SIG-M5 treated with dmso at 0.1 percent for 504 hours (cell line): ENCODE results near the gene CARS2.

Source experiments
- DNase-seq: peaks from one replicate; lab custom pipeline; 2025; ENCODE audit not compliant: unreplicated experiment; lab: John Stamatoyannopoulos, UW

CARS2 gene

DNA sequence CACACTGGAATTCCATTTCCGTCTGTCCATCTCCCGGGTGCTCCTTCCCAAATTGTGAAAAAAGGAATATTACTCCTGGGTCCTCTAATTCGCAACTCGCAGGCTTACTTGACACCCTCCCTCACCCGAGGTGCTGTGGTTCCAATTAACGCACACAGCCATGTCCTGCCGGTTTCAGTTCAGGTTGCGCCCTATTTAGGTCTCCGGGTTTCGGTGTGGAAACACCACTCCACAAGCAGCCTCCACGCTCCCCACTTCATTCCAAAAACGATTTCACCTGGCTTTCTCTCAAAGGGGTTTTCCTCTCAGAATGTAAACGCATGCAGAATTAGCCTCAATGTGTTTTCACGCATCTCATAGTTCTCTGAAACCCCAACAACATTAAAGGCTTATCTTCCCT is 52.6 kb downstream of the CARS2 start:
- no peak for DNase-seq

DNA sequence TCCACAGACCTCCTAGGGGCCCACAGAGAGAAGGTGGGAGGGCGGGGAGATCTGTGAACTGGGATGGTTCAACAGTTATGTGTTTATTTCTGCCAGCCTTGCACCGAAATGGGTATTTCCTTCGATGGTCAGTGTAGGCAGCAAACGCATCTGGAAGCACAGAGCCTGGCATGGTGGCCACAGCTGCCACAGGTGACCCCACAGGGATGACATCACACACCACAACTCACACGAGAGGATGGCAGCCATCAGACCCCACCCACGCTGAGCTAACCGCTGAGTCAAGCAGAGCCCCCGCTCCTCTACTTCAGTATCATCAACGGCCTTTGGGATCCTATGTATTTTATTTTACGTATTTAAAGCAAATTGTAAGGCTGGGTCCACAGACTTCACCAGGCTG is 53.2 kb downstream of the CARS2 start:
- DNase-seq: no peak

DNA sequence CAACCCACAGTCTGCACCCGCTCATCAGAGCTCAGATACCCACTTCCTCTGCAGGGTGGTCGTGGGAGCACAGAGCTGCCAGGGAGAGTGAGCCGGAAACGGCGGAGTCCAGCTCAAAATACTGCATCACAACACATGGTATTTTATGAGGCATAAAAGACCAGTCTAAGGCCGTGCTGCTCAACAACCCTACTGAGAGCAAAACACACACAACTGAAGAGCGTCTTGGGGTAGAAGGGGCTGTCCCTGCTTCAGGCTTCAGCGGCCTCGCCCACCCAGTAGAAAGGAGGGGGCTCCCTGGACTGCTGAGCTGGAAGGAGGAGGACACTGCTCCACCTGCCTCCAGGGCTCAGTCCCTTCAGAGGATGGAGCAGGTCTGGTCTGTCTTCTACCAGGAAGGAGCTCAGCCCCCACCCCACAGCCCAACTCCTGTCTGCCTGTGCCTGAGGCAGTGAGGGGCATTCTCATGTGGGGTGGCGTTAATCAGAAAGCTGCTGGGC is 53.6 kb downstream of the CARS2 start:
- no peak for DNase-seq

DNA sequence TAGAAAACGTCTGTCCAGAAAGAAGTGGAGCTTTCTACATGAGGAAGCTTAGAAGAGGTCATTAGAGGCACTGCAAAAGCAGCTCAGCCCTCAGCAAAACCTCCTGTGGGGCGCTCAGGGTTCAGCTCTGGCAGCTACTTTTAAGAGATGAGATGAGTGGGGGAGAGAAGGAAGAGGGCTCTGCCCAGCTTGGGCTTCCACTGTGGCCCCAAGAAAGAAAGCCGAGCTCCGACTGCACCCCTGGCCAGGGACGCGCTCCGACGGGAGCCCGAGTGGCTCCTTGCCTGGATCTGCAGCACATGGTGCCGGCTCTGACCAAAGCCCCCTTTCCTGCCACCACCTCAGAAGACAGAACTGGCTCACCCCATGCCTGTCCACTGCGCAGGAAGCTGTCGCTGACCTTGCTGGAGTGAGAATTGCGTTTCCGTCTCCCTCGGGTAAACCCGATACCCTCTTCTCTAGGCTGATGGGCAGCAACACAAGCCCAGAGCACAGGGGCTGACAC is 54.1 kb downstream of the CARS2 start:
- DNase-seq: no peak

GRCh38 chr13:110651271-110651670 is 54.6 kb downstream of the CARS2 start:
- DNase-seq: no peak

- no peak for DNase-seq
These were observed 55.5 kb downstream of the CARS2 start for GRCh38 chr13:110650436-110650835.

DNA sequence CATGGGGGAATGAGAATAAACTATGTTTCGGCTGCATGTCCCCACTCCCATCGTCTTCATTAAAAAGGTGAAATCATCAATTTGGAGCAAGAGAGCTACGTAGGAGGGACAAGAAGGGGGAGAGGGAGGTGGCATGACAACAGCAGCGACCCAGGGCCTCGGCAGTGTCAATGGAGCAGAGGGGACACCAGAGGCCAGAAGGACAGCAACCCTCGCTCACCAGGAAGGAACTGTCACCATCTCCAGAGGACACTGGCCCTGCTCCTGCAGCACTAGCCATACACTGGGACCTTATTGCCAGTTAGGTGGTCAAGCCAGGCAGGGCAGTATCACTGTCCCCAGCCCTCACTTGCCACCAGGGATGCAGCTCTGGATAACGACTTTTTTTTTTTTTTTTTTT is 56.4 kb downstream of the CARS2 start:
- no peak for DNase-seq

DNA sequence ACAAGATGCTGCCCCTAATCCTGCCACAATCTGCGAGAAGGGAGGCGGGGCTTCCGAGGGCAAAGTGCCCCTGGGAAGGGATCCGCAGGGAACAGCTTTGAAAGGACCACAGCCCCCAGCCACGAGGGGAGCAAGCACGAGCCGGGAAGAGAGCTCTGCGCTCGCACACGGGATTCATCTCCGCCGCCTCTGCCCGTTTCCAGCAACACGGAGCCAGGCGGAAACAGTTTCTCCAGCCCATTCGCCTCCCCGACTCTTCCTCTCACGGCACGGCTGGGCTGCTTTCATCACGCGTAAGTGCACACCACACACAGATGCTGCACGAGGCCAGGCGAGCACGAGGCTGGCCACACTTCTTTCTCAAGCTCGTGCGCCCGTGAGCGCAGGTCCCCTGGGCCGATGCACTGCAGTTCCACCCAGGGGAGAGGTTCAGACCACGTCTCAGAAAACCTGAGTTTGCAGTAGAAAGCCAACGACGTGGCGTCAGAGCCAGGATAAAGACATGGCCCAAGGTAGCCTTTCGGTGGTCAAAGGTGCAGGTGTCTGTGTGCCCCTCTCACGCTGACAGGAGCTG is 57.0 kb downstream of the CARS2 start:
- DNase-seq: no peak

GRCh38 chr13:110648146-110648819 is 57.6 kb downstream of the CARS2 start:
- no peak for DNase-seq

DNA sequence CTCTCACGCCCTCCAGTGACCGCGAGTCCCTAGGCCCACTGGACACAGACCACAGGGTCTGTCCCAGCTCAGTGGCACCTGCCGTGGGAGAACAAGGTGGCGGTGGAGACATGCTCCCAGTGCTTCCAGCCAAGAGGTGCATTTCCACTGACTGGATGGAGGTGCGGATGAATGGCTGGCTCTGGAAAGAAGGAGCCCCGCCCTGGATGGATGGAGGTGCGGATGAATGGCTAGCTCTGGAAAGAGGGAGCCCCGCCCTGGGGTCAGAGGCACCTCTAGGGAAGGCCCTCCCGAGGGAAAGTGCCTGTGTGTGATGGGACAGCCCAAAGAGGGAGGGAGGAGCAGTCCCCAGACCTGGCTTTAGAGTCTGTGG is 58.6 kb downstream of the CARS2 start:
- no peak for DNase-seq

GRCh38 chr13:110646442-110647364 is 59.2 kb downstream of the CARS2 start:
- no peak for DNase-seq

DNA sequence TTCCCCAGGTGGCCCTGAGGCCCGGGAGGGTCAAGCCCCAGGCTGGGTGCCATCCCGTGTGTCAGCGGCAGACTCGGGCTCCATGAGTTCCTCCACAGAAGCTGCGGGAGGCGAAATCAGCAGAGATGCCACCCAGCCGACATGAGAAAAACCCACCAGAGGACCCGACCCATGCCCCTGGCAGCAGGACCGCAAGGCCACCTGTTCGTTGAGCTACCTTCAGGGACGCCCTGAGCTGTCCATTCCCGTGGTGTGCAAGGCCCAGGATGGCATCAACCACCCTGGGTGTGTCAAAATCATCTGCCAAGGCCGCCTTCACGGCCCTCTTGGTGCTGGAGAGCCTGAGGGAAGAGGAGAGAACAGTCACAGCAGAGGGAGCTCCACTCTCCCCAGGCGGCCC is 60.2 kb downstream of the CARS2 start:
- no peak for DNase-seq

GRCh38 chr13:110644892-110645521 is 60.9 kb downstream of the CARS2 start:
- DNase-seq: peak; percentile 17

- no peak for DNase-seq
These were observed 62.0 kb downstream of the CARS2 start for GRCh38 chr13:110643768-110644421.

GRCh38 chr13:110643324-110643723 is 62.6 kb downstream of the CARS2 start:
- no peak for DNase-seq

DNA sequence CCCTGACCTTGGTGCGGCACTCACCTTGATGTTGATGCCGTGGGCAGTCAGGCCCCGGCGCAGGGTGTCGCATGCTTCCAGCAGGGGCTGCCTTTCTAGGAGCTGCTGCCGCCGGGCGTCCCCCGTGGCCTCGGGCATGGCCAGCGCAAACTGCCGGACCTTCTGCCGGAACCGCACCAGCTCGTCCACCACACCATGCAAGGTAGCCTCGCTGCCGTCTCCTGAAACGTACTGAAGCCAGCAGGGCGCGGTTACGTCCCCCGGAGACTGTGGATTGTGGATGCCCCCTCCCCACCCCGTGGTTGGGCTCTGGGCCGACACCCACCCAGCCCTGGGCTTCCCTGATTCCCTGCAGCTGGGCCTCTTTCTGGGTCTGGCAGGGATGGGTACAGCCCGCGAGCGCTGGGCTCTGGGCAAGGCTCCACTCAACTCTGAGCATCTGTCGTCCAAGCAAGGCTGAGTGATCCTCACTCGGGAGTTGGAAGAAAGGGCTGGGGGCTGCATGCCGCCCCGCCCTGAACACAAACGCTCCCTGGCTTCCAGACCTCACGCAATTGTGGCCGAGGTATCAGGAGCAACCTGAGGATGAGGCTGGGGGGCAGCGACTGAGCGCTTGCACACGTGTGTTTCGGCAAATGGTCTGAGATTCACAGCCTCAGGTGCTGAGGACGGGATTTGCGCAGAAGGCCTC is 63.5 kb downstream of the CARS2 start:
- DNase-seq: no peak

- no peak for DNase-seq
These were observed 64.6 kb downstream of the CARS2 start for GRCh38 chr13:110641055-110642015.

GRCh38 chr13:110640591-110641029 is 65.3 kb downstream of the CARS2 start:
- DNase-seq: no peak

DNA sequence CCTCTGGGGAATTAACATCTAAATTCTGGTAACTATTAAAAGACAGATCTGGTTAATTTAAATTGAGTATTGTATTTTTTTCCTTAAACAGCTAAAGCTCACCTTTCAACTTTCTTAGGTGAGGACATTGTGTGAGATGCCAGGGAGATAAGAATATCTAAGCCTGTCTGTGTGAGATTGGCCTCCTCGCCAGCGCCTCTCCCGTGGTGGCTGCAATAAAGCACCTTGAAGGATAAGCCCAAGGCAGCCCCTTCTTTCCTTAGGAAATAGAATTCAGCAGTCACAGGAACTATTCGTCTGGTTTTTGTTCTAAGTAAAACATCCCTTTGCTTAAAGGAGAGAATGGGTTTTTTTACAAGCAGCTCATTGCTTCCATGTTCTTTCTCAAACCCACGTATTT is 66.0 kb downstream of the CARS2 start:
- no peak for DNase-seq
